GM19240 (cell line): ENCODE results near the gene ZDHHC23.
A peak's percentile ranks its signal among the peaks of the same experiment; 100 is the strongest.

Experiments used
- DNase-seq: peaks from one replicate; pipeline ENCODE4 v3.0.0; 2011; ENCODE audit warnings: low spot score; ENCODE audit not compliant: insufficient read length

ZDHHC23 gene

GRCh38 chr3:113947372-113948014, at the start of gene ZDHHC23:
ZDHHC23 (plus strand) TSS chr3:113948013; CDS start chr3:113948803, 790 bp downstream.
- peak; percentile 29 for DNase-seq

- no peak for DNase-seq
Measured at GRCh38 chr3:113898892-113899291, 48.9 kb upstream of the ZDHHC23 start.

GRCh38 chr3:113906568-113907140, 41.2 kb upstream of the ZDHHC23 start:
- no peak for DNase-seq

GRCh38 chr3:113908133-113908532, 39.7 kb upstream of the ZDHHC23 start:
- DNase-seq, result no peak

GRCh38 chr3:113910966-113911365, 36.8 kb upstream of the ZDHHC23 start:
- DNase-seq, result no peak

GRCh38 chr3:113912552-113913236, 35.1 kb upstream of the ZDHHC23 start:
- peak; percentile 14 for DNase-seq

- no peak for DNase-seq
Measured at GRCh38 chr3:113914646-113915045, 33.2 kb upstream of the ZDHHC23 start.

- DNase-seq, result no peak
Measured at GRCh38 chr3:113927556-113927955, 20.3 kb upstream of the ZDHHC23 start.

- no peak for DNase-seq
Measured at GRCh38 chr3:113946831-113947230, 982 bp upstream of the ZDHHC23 start.

- peak; percentile 22 for DNase-seq
Measured at GRCh38 chr3:113948015-113948917, 453 bp downstream of the ZDHHC23 start.

GRCh38 chr3:113952921-113953320, 5.1 kb downstream of the ZDHHC23 start:
- no peak for DNase-seq

GRCh38 chr3:113953677-113954076, 5.9 kb downstream of the ZDHHC23 start:
- DNase-seq, result no peak

- no peak for DNase-seq
Measured at GRCh38 chr3:113954091-113954685, 6.4 kb downstream of the ZDHHC23 start.

- no peak for DNase-seq
Measured at GRCh38 chr3:113963879-113964278, 16.1 kb downstream of the ZDHHC23 start.

GRCh38 chr3:113966172-113966571, 18.4 kb downstream of the ZDHHC23 start:
- no peak for DNase-seq

GRCh38 chr3:113968986-113969385, 21.2 kb downstream of the ZDHHC23 start:
- DNase-seq, result no peak

GRCh38 chr3:113977822-113978221, 30.0 kb downstream of the ZDHHC23 start:
- no peak for DNase-seq

- DNase-seq, result no peak
Measured at GRCh38 chr3:113979916-113980315, 32.1 kb downstream of the ZDHHC23 start.

GRCh38 chr3:113981803-113982202, 34.0 kb downstream of the ZDHHC23 start:
- DNase-seq, result no peak

- no peak for DNase-seq
Measured at GRCh38 chr3:113983544-113983943, 35.7 kb downstream of the ZDHHC23 start.

- peak; percentile 2 for DNase-seq
Measured at GRCh38 chr3:113985541-113985940, 37.7 kb downstream of the ZDHHC23 start.
